NOMO-1 treated with DMSO at 0.1 percent for 48 hours (cell line): ENCODE results near the gene TP73.
"Not testable (repeated sequence)": the region's sequence is repeated elsewhere in the genome, so short reads cannot be mapped to it uniquely, and the experiment has no call there.

Experiments
- DNase-seq: peaks from one replicate; lab custom pipeline; 2025; ENCODE audit not compliant: unreplicated experiment; lab: John Stamatoyannopoulos, UW

TP73 gene

GRCh38 chr1:3618531-3618880, 33.8 kb upstream of the TP73 start:
- DNase-seq: no peak

- peak; percentile 43 for DNase-seq
Measured at GRCh38 chr1:3618881-3619671, 33.2 kb upstream of the TP73 start.

GRCh38 chr1:3620708-3621107, 31.6 kb upstream of the TP73 start:
- no peak for DNase-seq

GRCh38 chr1:3621151-3621671, 31.1 kb upstream of the TP73 start:
- not testable (repeated sequence) for DNase-seq

GRCh38 chr1:3622102-3622501, 30.2 kb upstream of the TP73 start:
- DNase-seq: not testable (repeated sequence)

DNA sequence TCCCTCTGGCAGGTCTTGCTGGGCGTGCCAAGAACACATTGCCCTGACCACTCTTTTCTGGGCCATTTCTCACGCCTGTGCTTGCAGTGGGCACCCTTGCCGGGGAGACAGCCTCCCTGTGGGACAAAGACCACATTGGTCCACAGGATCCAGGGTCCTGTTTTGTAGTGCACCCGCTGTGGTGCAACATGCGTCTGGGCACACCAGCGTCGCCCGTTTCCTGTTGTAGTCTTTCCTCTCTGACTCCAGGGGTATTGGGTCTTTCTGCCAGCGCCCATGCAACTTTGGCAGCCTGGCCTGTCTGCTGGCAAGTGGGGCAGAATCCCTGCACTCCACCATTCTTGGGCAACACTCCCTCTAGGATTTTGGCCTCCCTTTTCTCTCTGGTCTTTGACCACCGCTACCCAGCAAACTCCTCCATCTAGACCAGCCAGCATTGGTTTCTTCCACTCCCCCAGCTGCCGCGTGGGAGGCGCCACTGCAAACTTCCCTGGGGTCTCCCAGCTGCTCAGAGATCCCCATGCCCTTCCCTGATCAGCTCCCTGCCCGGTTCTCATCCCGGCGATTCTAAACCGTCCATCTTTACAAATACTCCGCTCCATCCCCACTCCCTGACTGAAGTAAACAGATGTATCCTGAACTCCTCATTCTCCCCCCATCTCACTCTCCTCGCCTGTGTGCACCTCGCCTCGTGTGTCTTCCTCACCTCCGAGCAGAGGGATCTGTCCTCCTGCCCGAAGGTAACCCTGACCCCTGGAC, 28.7 kb upstream of the TP73 start:
- no peak for DNase-seq

GRCh38 chr1:3624200-3625136, 27.8 kb upstream of the TP73 start, which contains the start of gene TPRG1L:
Gene TPRG1L (plus strand): TSS chr1:3625015. CDS start chr1:3625073, 58 bp downstream.
- DNase-seq: peak; percentile 96

GRCh38 chr1:3625151-3625907, 27.0 kb upstream of the TP73 start:
- DNase-seq: no peak

DNA sequence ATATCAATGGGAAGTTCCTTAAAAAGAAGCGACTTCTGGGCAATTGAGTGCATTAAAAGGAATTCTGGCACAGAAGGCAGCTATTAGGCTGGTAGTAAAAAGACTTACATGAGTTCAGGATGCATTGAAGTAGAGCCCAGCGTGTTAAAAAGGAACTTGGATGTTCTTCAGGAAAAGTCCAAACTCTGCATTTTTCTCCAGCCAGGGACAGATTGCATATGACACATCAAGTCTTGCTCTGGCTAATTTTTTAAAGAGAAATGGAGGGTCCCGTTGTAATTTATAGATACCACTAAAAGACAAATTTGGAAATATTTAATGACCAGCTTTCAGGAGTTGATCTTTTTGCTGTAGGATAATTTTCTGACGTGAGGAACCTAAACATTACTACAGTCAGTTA, 26.3 kb upstream of the TP73 start:
- DNase-seq: no peak

GRCh38 chr1:3627515-3628253, 24.6 kb upstream of the TP73 start:
- no peak for DNase-seq

DNA sequence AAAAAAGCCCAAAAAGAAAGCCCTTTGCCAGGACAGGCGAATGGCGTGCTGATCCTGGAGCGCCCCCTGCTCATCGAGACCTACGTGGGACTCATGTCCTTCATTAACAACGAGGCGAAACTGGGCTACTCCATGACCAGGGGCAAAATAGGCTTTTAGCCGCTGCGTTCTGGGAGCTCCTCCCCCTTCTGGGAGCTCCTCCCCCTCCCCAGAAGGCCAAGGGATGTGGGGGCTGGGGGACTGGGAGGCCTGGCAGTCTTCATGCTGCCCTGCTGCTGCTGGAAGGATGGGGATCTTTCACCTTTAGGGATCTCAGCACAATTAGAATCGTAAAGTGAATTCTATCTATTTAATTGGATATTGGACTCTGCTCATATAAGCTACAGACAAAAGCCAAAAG, 23.9 kb upstream of the TP73 start:
- DNase-seq: no peak

GRCh38 chr1:3629561-3630160, 22.7 kb upstream of the TP73 start:
- no peak for DNase-seq

DNA sequence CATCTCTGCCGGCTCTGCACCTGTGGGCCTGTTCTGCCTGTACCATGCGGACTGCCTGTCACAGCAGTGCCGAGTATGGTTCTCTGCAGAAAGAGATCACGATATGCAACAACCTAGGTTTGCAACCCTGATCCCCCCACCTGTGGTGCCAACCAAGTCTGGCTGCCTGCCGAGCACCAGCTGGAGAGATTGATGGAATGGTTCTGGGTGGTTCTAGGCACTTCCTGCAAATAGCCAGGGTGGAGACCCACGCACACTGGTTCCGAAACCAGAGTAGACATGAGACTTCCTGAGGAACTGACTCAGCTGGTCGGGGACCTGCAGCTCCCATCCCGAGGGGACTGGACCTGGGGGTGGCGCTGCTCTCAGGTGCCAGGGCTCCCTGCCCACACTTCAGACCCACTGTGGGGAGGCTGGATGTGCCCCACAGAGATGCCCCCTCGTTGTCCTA, 22.1 kb upstream of the TP73 start:
- DNase-seq: no peak

- DNase-seq: no peak
Measured at GRCh38 chr1:3630914-3631313, 21.4 kb upstream of the TP73 start.

GRCh38 chr1:3631320-3632260, 20.7 kb upstream of the TP73 start:
- no peak for DNase-seq

DNA sequence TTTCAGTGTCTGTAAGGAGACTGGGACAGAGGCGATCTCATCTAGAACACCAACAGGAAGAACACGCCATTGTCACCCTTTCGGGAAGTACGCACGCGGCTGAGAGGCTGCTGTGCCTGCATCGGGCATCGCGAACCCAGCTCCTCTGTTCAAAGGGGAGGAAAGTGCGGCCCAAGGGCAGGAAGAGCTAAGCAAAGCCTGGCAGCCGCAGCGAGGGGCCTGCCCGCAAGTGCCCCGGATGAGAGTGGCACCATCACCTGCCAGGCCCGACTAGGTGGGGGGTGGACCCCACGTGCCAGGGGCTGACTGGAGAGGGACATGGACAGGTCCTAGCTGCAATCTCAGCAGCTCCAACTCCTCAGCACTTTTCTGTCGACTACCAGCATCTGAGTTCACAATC, 20.0 kb upstream of the TP73 start:
- DNase-seq: no peak

GRCh38 chr1:3632716-3633343, 19.5 kb upstream of the TP73 start:
- no peak for DNase-seq
